ENCODE results near the gene GPR6.

GPR6 gene

GRCh38 chr6:109949281-109950065 lies 28.6 kb upstream of the GPR6 start:
- TF ChIP-seq CTCF (IDR thresholded peaks at IDR 0.05; ENCODE audit: insufficient read depth, low read depth, low read length, missing control alignments): no peak
- no peak overlapping the region for H3K4me3 ChIP-seq (ENCODE audit: low read depth, low read length)
- no peak for DNase-seq (ENCODE audit: low read depth)

DNA sequence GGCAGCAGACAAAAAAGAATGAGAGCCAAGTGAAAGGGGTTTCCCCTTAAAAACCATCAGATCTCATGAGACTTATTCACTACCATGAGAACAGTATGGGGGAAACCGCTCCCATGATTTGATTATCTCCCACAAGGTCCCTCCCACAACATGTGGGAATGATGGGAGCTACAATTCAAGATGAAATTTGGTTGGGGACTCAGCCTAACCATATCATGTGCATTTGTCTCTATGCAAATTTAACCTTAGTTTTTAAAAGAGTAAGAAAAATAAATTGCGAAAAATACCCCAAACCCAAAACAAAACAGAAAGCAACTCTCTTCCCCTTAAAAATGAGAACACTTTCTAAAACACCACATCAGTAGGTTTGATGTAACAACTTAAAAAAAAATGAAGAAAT lies 22.6 kb upstream of the GPR6 start:
- no peak for DNase-seq (ENCODE audit: low read depth)
- no peak overlapping the region for H3K4me3 ChIP-seq (ENCODE audit: low read depth, low read length)
- no peak for TF ChIP-seq CTCF (IDR thresholded peaks at IDR 0.05; ENCODE audit: insufficient read depth, low read depth, low read length, missing control alignments)

GRCh38 chr6:109958626-109959025 lies 19.5 kb upstream of the GPR6 start:
- no peak for DNase-seq (ENCODE audit: low read depth)
- no peak for TF ChIP-seq CTCF (IDR thresholded peaks at IDR 0.05; ENCODE audit: insufficient read depth, low read depth, low read length, missing control alignments)
- no peak overlapping the region for H3K4me3 ChIP-seq (ENCODE audit: low read depth, low read length)

DNA sequence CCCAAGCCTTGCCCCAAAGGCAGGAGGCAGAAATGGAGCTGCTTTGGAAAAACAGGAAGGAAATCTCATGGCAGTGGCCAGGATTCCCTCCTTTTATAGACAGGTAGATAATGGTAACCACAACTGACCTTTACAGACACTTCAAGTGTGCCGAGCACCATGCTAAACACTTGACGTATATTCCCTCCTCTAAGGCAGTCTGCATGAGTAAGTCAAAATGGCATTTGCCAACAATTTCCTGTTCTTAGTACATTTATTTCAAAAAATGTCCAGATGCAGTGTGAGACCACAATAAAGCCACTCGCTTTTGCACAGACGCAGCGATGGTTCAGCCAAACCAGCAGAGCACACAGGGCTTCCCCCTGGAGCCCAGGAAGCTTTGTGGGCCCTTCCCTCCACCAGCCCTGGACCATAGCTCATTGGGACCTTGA lies 16.5 kb upstream of the GPR6 start:
- no peak for DNase-seq (ENCODE audit: low read depth)
- H3K4me3 ChIP-seq (ENCODE audit: low read depth, low read length): no peak overlapping the region
- no peak for TF ChIP-seq CTCF (IDR thresholded peaks at IDR 0.05; ENCODE audit: insufficient read depth, low read depth, low read length, missing control alignments)

DNA sequence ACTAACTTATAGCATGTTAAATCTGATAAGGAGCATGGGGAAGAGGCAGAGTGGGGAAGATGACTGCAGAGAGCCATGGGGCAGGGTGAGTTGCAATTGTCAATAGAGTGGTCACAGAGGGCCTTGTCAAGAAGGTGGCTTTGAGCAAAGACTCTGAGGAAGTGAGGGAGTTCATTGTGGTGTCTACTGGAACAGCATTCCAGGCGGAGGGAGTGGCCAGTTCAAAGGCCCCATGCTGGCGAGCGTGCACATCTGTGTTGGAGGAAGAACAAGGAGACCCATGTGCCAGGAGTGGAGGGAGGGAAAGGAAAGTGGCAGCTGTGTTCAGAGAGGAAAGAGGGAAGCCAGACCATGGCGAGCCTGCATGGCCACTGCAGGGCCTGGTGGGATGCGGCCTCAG lies 15.8 kb upstream of the GPR6 start:
- no peak for TF ChIP-seq CTCF (IDR thresholded peaks at IDR 0.05; ENCODE audit: insufficient read depth, low read depth, low read length, missing control alignments)
- DNase-seq (ENCODE audit: low read depth): no peak
- no peak overlapping the region for H3K4me3 ChIP-seq (ENCODE audit: low read depth, low read length)

DNA sequence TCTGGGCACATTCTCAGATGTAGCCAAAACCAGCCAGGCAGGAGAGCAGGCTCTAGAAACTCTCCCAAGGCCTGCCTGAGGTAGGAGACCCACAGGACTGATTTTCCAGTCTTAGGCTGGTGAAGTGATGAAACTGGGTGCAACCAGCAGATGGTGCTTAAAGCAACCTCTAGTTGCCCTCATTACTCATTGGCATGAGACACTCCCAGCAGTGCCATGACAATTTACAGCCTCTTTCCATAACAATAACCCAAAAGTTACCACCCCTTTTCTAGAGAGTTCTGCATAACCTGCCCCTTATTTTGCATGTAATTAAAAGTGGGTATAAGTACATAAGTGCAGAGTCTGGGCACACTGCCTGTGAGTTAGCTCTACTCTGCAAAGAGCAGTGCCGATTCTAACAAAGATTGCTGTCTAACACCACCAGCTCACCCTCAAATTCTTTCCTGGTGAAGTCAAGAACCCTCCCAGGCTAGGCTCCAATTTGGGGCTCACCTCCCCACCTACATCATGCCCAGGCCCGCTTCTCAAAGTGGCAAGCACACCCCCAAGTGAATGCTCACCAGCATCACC lies 14.4 kb upstream of the GPR6 start:
- TF ChIP-seq CTCF (IDR thresholded peaks at IDR 0.05; ENCODE audit: insufficient read depth, low read depth, low read length, missing control alignments): no peak
- H3K4me3 ChIP-seq (ENCODE audit: low read depth, low read length): no peak overlapping the region
- DNase-seq (ENCODE audit: low read depth): no peak

Data from GM12865 (cell line).